HEK293 (cell line): Measurements from ENCODE around the gene OR52N5.

Experiments used
- CTCF ChIA-PET: fragments of 350-600 bp; formaldehyde crosslinking; extraction: SDS; loops from one replicate; lab custom pipeline; 2021; ENCODE audit warnings: antibody characterized with exemption; lab: Yijun Ruan, JAX
- POLR2A ChIA-PET: fragments of 300-600 bp; formaldehyde crosslinking; extraction: SDS; loops from one replicate; lab custom pipeline; 2020; ENCODE audit warnings: antibody characterized with exemption, inconsistent platforms; lab: Yijun Ruan, JAX
- H3K27ac ChIP-seq: fragments of 200-500 bp; sonication (Bioruptor generic); 2 replicates; pipeline ENCODE4 v1.5.1; 2014; ENCODE audit warnings: low read depth, low read length, control low read depth, inconsistent platforms; ENCODE audit errors: extremely low read depth
- H3K36me3 ChIP-seq, 2 experiments: fragments of 200-500 bp in 1 of 2; sonication (Bioruptor generic) in 1 of 2; 1 replicate in 1 of 2; 2 replicates in 1 of 2; pipeline ENCODE4 v1.5.1; 2014 to 2017; ENCODE audit warnings: inconsistent platforms in 2 of 2, low read length in 2 of 2; ENCODE audit not compliant: control insufficient read depth in 2 of 2, insufficient read depth in 1 of 2
- H3K4me1 ChIP-seq: fragments of 200-500 bp; sonication (Bioruptor generic); 2 replicates; pipeline ENCODE4 v1.5.1; 2014; ENCODE audit warnings: mild to moderate bottlenecking, low read length, inconsistent platforms; ENCODE audit not compliant: control insufficient read depth, insufficient read depth
- H3K4me3 ChIP-seq: 2 replicates; pipeline ENCODE4 v1.5.1; 2011; ENCODE audit warnings: low read depth, mild to moderate bottlenecking, control low read depth, low read length, moderate library complexity
- H3K9me3 ChIP-seq: fragments of 200-500 bp; sonication (Bioruptor generic); 2 replicates; pipeline ENCODE4 v1.5.1; 2014; ENCODE audit warnings: low read depth, low read length, inconsistent platforms; ENCODE audit not compliant: control insufficient read depth, insufficient read depth
- BCL11A ChIP-seq: fragments of 450-650 bp; formaldehyde crosslinking; IDR thresholded peaks from 2 replicates; pipeline ENCODE4 v1.5.1; 2016; ENCODE audit warnings: low read depth, missing biosample characterization, missing genetic modification characterization
- BCL11B ChIP-seq: fragments of 450-650 bp; formaldehyde crosslinking; IDR thresholded peaks from 2 replicates; pipeline ENCODE4 v1.5.1; 2016; ENCODE audit warnings: low read depth, missing biosample characterization, missing genetic modification characterization
- SETDB1 ChIP-seq: IDR thresholded peaks from one replicate; pipeline ENCODE4 v1.6.1; 2017; ENCODE audit warnings: mild to moderate bottlenecking, low read length, moderate library complexity, mixed read lengths; ENCODE audit not compliant: insufficient read length
- SP2 ChIP-seq: fragments of 450-650 bp; formaldehyde crosslinking; IDR thresholded peaks from 2 replicates; pipeline ENCODE4 v1.5.1; 2016; ENCODE audit warnings: missing biosample characterization, missing genetic modification characterization
- YY2 ChIP-seq: fragments of 450-650 bp; formaldehyde crosslinking; IDR thresholded peaks from 2 replicates; pipeline ENCODE4 v1.5.1; 2016; ENCODE audit warnings: missing biosample characterization, missing genetic modification characterization
- ZBTB21 ChIP-seq: fragments of 450-650 bp; formaldehyde crosslinking; IDR thresholded peaks from 2 replicates; pipeline ENCODE4 v1.5.1; 2017; ENCODE audit warnings: missing biosample characterization, missing genetic modification characterization
- ZEB2 ChIP-seq: fragments of 450-650 bp; formaldehyde crosslinking; IDR thresholded peaks from 2 replicates; pipeline ENCODE4 v1.5.1; 2016; ENCODE audit warnings: missing biosample characterization, missing genetic modification characterization
- ZFP41 ChIP-seq: fragments of 450-650 bp; formaldehyde crosslinking; IDR thresholded peaks from 2 replicates; pipeline ENCODE4 v1.5.1; 2016; ENCODE audit warnings: missing biosample characterization, missing genetic modification characterization, borderline replicate concordance
- ZFP69B ChIP-seq: fragments of 450-650 bp; formaldehyde crosslinking; IDR thresholded peaks from 2 replicates; pipeline ENCODE4 v1.5.1; 2016; ENCODE audit warnings: missing biosample characterization, missing genetic modification characterization
- ZNF133 ChIP-seq: fragments of 450-650 bp; formaldehyde crosslinking; IDR thresholded peaks from 2 replicates; pipeline ENCODE4 v1.5.1; 2016; ENCODE audit warnings: missing biosample characterization, missing genetic modification characterization
- ZNF155 ChIP-seq: fragments of 450-650 bp; formaldehyde crosslinking; IDR thresholded peaks from 2 replicates; pipeline ENCODE4 v1.5.1; 2016; ENCODE audit warnings: missing biosample characterization, missing genetic modification characterization
- ZNF214 ChIP-seq: fragments of 450-650 bp; formaldehyde crosslinking; IDR thresholded peaks from 2 replicates; pipeline ENCODE4 v1.5.1; 2017; ENCODE audit warnings: missing biosample characterization, mild to moderate bottlenecking, missing genetic modification characterization, borderline replicate concordance
- ZNF24 ChIP-seq: fragments of 450-650 bp; formaldehyde crosslinking; IDR thresholded peaks from 2 replicates; pipeline ENCODE4 v1.5.1; 2016; ENCODE audit warnings: missing biosample characterization, missing genetic modification characterization
- ZNF302 ChIP-seq: fragments of 450-650 bp; formaldehyde crosslinking; IDR thresholded peaks from 2 replicates; pipeline ENCODE4 v1.5.1; 2016; ENCODE audit warnings: missing biosample characterization, missing genetic modification characterization, low read depth
- ZNF37A ChIP-seq: fragments of 450-650 bp; IDR thresholded peaks from 2 replicates; pipeline ENCODE4 v1.5.1; 2018; ENCODE audit warnings: missing biosample characterization, missing genetic modification characterization
- ZNF544 ChIP-seq: fragments of 450-650 bp; formaldehyde crosslinking; IDR thresholded peaks from 2 replicates; pipeline ENCODE4 v1.5.0; 2017; ENCODE audit warnings: missing biosample characterization, missing genetic modification characterization
- ZNF596 ChIP-seq: fragments of 450-650 bp; IDR thresholded peaks from 2 replicates; pipeline ENCODE4 v1.5.0; 2018; ENCODE audit warnings: missing biosample characterization, mild to moderate bottlenecking, missing genetic modification characterization, moderate library complexity
- ZNF610 ChIP-seq: fragments of 450-650 bp; formaldehyde crosslinking; IDR thresholded peaks from 2 replicates; pipeline ENCODE4 v1.5.1; 2016; ENCODE audit warnings: missing biosample characterization, missing genetic modification characterization, borderline replicate concordance
- ZNF626 ChIP-seq: fragments of 450-650 bp; sonication (Bioruptor Pico); formaldehyde crosslinking; IDR thresholded peaks from 2 replicates; pipeline ENCODE4 v1.5.1; 2018; ENCODE audit warnings: missing biosample characterization, missing genetic modification characterization, inconsistent platforms
- ZNF654 ChIP-seq: fragments of 450-650 bp; formaldehyde crosslinking; IDR thresholded peaks from 2 replicates; pipeline ENCODE4 v1.5.1; 2016; ENCODE audit warnings: low read depth, missing biosample characterization, missing genetic modification characterization
- ZNF768 ChIP-seq: fragments of 450-650 bp; formaldehyde crosslinking; IDR thresholded peaks from 2 replicates; pipeline ENCODE4 v1.5.1; 2018; ENCODE audit warnings: missing biosample characterization, mild to moderate bottlenecking, missing genetic modification characterization
- ZNF843 ChIP-seq: fragments of 450-650 bp; formaldehyde crosslinking; IDR thresholded peaks from 2 replicates; pipeline ENCODE4 v1.5.1; 2016; ENCODE audit warnings: missing biosample characterization, missing genetic modification characterization
- ZSCAN30 ChIP-seq: fragments of 450-650 bp; IDR thresholded peaks from 2 replicates; pipeline ENCODE4 v1.5.1; 2018; ENCODE audit warnings: missing biosample characterization, mild to moderate bottlenecking, missing genetic modification characterization, moderate library complexity
- TF ChIP-seq, protein P1 (sequence below): fragments of 450-650 bp; formaldehyde crosslinking; conservative IDR thresholded peaks from 2 replicates; pipeline ENCODE4 v1.5.1; 2016; ENCODE audit warnings: low read depth, missing biosample characterization, missing genetic modification characterization
- TF ChIP-seq, protein P2 (sequence below): fragments of 450-650 bp; formaldehyde crosslinking; IDR thresholded peaks from 2 replicates; pipeline ENCODE4 v1.5.1; 2016; ENCODE audit warnings: missing biosample characterization, missing genetic modification characterization
- TF ChIP-seq, protein P3 (sequence below): fragments of 450-650 bp; formaldehyde crosslinking; optimal IDR thresholded peaks from 2 replicates; pipeline ENCODE3; 2016; ENCODE audit warnings: missing biosample characterization, mild to moderate bottlenecking, missing genetic modification characterization
- TF ChIP-seq, protein P4 (sequence below): fragments of 450-650 bp; formaldehyde crosslinking; IDR thresholded peaks from 2 replicates; pipeline ENCODE4 v1.5.1; 2016; ENCODE audit warnings: missing biosample characterization, missing genetic modification characterization

OR52N5 gene

DNA sequence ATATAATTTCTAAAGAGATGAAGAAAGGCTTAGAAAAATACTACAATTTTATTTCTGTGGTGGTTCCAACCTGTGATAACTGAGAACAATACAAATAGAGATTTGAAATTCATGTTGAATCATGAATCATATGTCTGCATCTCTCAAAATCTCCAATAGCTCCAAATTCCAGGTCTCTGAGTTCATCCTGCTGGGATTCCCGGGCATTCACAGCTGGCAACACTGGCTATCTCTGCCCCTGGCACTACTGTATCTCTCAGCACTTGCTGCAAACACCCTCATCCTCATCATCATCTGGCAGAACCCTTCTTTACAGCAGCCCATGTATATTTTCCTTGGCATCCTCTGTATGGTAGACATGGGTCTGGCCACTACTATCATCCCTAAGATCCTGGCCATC is 46.8 kb downstream of the OR52N5 start, which contains the start of gene OR56B1:
Gene OR56B1, plus strand, starts transcription at position 53 of the 400 bp plus-strand sequence. Its CDS starts 69 bp downstream, at position 122.
- Histone ChIP-seq H3K36me3 (no peaks in the 10 kb centered on the region), H3K4me3 (no peak within 1 kb of the TSS), H3K4me1 (no peaks in the 10 kb centered on the region), H3K9me3 (no peaks in the 10 kb centered on the region), H3K27ac (no peak within 1 kb of the TSS)
- ChIA-PET POLR2A (no interaction called here), CTCF (no interaction called here)
- TF ChIP-seq ZNF302 (tag by site-specific recombination) (no peak), ZNF843 (tag by site-specific recombination) (no peak), ZNF24 (tag by site-specific recombination) (no peak), ZSCAN30 (no peak), ZNF768 (tag by site-specific recombination) (no peak), ZNF596 (tag by site-specific recombination) (no peak), ZNF214 (tag by site-specific recombination) (no peak), ZNF626 (tag by site-specific recombination) (no peak), ZNF133 (tag by site-specific recombination) (no peak), ZFP41 (tag by site-specific recombination) (no peak), ZNF155 (tag by site-specific recombination) (no peak), ZNF610 (tag by site-specific recombination) (no peak)
- TF ChIP-seq, protein P1, sequence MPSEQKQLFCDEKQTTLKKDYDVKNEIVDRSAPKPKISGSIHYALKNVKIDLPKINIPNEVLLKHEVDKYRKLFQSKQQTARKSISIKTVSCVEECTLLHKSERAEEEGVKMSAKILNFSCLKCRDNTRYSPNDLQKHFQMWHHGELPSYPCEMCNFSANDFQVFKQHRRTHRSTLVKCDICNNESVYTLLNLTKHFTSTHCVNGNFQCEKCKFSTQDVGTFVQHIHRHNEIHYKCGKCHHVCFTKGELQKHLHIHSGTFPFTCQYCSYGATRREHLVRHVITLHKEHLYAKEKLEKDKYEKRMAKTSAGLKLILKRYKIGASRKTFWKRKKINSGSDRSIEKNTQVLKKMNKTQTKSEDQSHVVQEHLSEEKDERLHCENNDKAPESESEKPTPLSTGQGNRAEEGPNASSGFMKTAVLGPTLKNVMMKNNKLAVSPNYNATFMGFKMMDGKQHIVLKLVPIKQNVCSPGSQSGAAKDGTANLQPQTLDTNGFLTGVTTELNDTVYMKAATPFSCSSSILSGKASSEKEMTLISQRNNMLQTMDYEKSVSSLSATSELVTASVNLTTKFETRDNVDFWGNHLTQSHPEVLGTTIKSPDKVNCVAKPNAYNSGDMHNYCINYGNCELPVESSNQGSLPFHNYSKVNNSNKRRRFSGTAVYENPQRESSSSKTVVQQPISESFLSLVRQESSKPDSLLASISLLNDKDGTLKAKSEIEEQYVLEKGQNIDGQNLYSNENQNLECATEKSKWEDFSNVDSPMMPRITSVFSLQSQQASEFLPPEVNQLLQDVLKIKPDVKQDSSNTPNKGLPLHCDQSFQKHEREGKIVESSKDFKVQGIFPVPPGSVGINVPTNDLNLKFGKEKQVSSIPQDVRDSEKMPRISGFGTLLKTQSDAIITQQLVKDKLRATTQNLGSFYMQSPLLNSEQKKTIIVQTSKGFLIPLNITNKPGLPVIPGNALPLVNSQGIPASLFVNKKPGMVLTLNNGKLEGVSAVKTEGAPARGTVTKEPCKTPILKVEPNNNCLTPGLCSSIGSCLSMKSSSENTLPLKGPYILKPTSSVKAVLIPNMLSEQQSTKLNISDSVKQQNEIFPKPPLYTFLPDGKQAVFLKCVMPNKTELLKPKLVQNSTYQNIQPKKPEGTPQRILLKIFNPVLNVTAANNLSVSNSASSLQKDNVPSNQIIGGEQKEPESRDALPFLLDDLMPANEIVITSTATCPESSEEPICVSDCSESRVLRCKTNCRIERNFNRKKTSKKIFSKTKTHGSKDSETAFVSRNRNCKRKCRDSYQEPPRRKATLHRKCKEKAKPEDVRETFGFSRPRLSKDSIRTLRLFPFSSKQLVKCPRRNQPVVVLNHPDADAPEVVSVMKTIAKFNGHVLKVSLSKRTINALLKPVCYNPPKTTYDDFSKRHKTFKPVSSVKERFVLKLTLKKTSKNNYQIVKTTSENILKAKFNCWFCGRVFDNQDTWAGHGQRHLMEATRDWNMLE = no peak
- TF ChIP-seq, protein P2, sequence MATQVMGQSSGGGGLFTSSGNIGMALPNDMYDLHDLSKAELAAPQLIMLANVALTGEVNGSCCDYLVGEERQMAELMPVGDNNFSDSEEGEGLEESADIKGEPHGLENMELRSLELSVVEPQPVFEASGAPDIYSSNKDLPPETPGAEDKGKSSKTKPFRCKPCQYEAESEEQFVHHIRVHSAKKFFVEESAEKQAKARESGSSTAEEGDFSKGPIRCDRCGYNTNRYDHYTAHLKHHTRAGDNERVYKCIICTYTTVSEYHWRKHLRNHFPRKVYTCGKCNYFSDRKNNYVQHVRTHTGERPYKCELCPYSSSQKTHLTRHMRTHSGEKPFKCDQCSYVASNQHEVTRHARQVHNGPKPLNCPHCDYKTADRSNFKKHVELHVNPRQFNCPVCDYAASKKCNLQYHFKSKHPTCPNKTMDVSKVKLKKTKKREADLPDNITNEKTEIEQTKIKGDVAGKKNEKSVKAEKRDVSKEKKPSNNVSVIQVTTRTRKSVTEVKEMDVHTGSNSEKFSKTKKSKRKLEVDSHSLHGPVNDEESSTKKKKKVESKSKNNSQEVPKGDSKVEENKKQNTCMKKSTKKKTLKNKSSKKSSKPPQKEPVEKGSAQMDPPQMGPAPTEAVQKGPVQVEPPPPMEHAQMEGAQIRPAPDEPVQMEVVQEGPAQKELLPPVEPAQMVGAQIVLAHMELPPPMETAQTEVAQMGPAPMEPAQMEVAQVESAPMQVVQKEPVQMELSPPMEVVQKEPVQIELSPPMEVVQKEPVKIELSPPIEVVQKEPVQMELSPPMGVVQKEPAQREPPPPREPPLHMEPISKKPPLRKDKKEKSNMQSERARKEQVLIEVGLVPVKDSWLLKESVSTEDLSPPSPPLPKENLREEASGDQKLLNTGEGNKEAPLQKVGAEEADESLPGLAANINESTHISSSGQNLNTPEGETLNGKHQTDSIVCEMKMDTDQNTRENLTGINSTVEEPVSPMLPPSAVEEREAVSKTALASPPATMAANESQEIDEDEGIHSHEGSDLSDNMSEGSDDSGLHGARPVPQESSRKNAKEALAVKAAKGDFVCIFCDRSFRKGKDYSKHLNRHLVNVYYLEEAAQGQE (tag by site-specific recombination) = no peak
- TF ChIP-seq, protein P3, sequence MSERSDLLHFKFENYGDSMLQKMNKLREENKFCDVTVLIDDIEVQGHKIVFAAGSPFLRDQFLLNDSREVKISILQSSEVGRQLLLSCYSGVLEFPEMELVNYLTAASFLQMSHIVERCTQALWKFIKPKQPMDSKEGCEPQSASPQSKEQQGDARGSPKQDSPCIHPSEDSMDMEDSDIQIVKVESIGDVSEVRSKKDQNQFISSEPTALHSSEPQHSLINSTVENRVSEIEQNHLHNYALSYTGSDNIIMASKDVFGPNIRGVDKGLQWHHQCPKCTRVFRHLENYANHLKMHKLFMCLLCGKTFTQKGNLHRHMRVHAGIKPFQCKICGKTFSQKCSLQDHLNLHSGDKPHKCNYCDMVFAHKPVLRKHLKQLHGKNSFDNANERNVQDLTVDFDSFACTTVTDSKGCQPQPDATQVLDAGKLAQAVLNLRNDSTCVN (tag by site-specific recombination) = no peak

DNA sequence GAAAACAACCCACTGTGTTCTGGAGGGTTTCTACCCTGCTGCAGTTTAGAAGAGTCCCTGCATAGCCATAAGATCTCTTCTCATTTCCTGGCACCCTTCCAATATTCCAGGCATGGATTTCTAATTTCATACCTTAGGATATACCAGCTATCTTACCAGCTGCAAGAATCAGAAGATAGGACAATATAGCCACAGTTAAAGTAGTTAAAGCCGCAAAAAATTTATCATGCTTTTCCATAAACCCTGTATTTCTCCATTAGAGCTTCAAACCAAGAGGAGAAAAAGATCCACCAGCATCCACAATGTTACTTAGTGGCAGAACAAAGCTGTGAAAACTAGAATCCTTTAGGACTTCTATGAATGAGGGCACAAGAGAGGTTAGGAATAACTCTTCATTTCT is 55.5 kb downstream of the OR52N5 start:
- POLR2A ChIA-PET = no interaction called here
- no peak overlapping the region for H3K27ac ChIP-seq
- no peaks in the 10 kb centered on the region for H3K36me3 ChIP-seq
- H3K4me3 ChIP-seq = no peak overlapping the region
- CTCF ChIA-PET = interaction anchor here (0.6 to 0.7 kb wide), 2 partner anchors 19 to 250 kb away, joined by 4 read pairs; no protein-coding TSS in a partner anchor
- H3K4me1 ChIP-seq = no peaks in the 10 kb centered on the region
- no peaks in the 10 kb centered on the region for H3K9me3 ChIP-seq
- TF ChIP-seq SP2 (tag by site-specific recombination) = no peak
- no peak for TF ChIP-seq ZBTB21 (tag by site-specific recombination)
- no peak for TF ChIP-seq BCL11A (tag by site-specific recombination)
- TF ChIP-seq SETDB1 = no peak
- TF ChIP-seq ZFP69B (tag by site-specific recombination) = no peak
- no peak for TF ChIP-seq ZNF654 (tag by site-specific recombination)
- TF ChIP-seq YY2 = no peak
- no peak for TF ChIP-seq ZEB2 (tag by site-specific recombination)
- TF ChIP-seq, protein P4, sequence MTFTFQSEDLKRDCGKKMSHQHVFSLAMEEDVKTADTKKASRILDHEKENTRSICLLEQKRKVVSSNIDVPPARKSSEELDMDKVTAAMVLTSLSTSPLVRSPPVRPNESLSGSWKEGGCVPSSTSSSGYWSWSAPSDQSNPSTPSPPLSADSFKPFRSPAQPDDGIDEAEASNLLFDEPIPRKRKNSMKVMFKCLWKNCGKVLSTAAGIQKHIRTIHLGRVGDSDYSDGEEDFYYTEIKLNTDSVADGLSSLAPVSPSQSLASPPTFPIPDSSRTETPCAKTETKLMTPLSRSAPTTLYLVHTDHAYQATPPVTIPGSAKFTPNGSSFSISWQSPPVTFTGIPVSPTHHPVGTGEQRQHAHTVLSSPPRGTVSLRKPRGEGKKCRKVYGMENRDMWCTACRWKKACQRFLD (tag by site-specific recombination) = no peak
- no peak for TF ChIP-seq ZNF37A (tag by site-specific recombination)
- TF ChIP-seq ZNF544 (tag by site-specific recombination) = no peak
- no peak for TF ChIP-seq BCL11B (tag by site-specific recombination)
